ENCODE measurements around the gene INPP5A. TPM values are rescaled to one million over a fixed set of nuclear protein-coding genes. Genes with fewer than 3 reads are reported as not detected.
"Not testable (repeated sequence)": the region's sequence is repeated elsewhere in the genome, so short reads cannot be mapped to it uniquely, and the experiment has no call there.

INPP5A gene
- total RNA-seq, 1 donor from 2014 or later = 32.8 TPM

GRCh38 chr10:132565516-132566209, 28.1 kb downstream of the INPP5A start:
- no peak for DNase-seq

GRCh38 chr10:132566892-132567291, 29.3 kb downstream of the INPP5A start:
- no peak for DNase-seq

GRCh38 chr10:132570265-132570664, 32.7 kb downstream of the INPP5A start:
- DNase-seq = no peak

GRCh38 chr10:132570771-132571649, 33.4 kb downstream of the INPP5A start:
- DNase-seq = no peak

- peak; percentile 85 for DNase-seq
These were observed 34.3 kb downstream of the INPP5A start for GRCh38 chr10:132571650-132572544.

GRCh38 chr10:132572545-132572937, 35.0 kb downstream of the INPP5A start:
- no peak for DNase-seq

- DNase-seq = not testable (repeated sequence)
These were observed 35.4 kb downstream of the INPP5A start for GRCh38 chr10:132572946-132573345.

- no peak for DNase-seq
These were observed 36.7 kb downstream of the INPP5A start for GRCh38 chr10:132574288-132574687.

GRCh38 chr10:132574783-132575319, 37.3 kb downstream of the INPP5A start:
- no peak for DNase-seq

- peak; percentile 61 for DNase-seq
These were observed 38.0 kb downstream of the INPP5A start for GRCh38 chr10:132575320-132576201.

GRCh38 chr10:132576671-132577349, 39.2 kb downstream of the INPP5A start:
- DNase-seq = no peak

GRCh38 chr10:132577350-132578003, 39.9 kb downstream of the INPP5A start:
- no peak for DNase-seq

- DNase-seq = no peak
These were observed 40.8 kb downstream of the INPP5A start for GRCh38 chr10:132578287-132578951.

- DNase-seq = no peak
These were observed 41.7 kb downstream of the INPP5A start for GRCh38 chr10:132579027-132579859.

GRCh38 chr10:132580143-132580542, 42.6 kb downstream of the INPP5A start:
- no peak for DNase-seq

GRCh38 chr10:132580617-132581016, 43.0 kb downstream of the INPP5A start:
- DNase-seq = no peak

- no peak for DNase-seq
These were observed 44.5 kb downstream of the INPP5A start for GRCh38 chr10:132582137-132582536.

GRCh38 chr10:132582771-132583170, 45.2 kb downstream of the INPP5A start:
- DNase-seq = no peak

- DNase-seq = no peak
These were observed 45.9 kb downstream of the INPP5A start for GRCh38 chr10:132583456-132583855.
